HEK293T (cell line): ENCODE data around the gene TMEM219.

ENCODE experiments used
- CTCF ChIA-PET: fragments of 350-600 bp; formaldehyde crosslinking; extraction: SDS; loops from one replicate; lab custom pipeline; 2021; ENCODE audit warnings: antibody characterized with exemption, inconsistent platforms; lab: Yijun Ruan, JAX
- POLR2A ChIA-PET: fragments of 350-600 bp; formaldehyde crosslinking; extraction: SDS; loops from one replicate; lab custom pipeline; 2020; ENCODE audit warnings: antibody characterized with exemption, inconsistent platforms; lab: Yijun Ruan, JAX
- DNase-seq: peaks from one replicate; pipeline ENCODE4 v3.0.0; 2012; ENCODE audit warnings: mixed read lengths; ENCODE audit errors: extremely low spot score
- ARNT ChIP-seq: fragments of 450-650 bp; IDR thresholded peaks from 2 replicates; pipeline ENCODE4 v1.6.1; 2017; ENCODE audit warnings: mild to moderate bottlenecking
- BHLHE40 ChIP-seq: fragments of 450-650 bp; IDR thresholded peaks from 2 replicates; pipeline ENCODE4 v1.6.1; 2016; ENCODE audit warnings: mild to moderate bottlenecking, moderate library complexity, borderline replicate concordance
- CTBP1 ChIP-seq: fragments of 450-650 bp; IDR thresholded peaks from 2 replicates; pipeline ENCODE4 v1.6.1; 2016; ENCODE audit warnings: borderline replicate concordance
- ELF4 ChIP-seq: fragments of 450-650 bp; IDR thresholded peaks from 2 replicates; pipeline ENCODE4 v1.6.1; 2017; ENCODE audit warnings: antibody characterized with exemption
- FOXA1 ChIP-seq: fragments of 450-650 bp; IDR thresholded peaks from 2 replicates; pipeline ENCODE4 v1.6.1; 2016; ENCODE audit warnings: mild to moderate bottlenecking
- FOXK2 ChIP-seq: fragments of 450-650 bp; IDR thresholded peaks from 2 replicates; pipeline ENCODE4 v1.6.1; 2016; ENCODE audit warnings: mild to moderate bottlenecking
- FOXM1 ChIP-seq: fragments of 450-650 bp; IDR thresholded peaks from 2 replicates; pipeline ENCODE4 v1.6.1; 2017; ENCODE audit warnings: mild to moderate bottlenecking, borderline replicate concordance
- HDGF ChIP-seq: fragments of 450-650 bp; IDR thresholded peaks from 2 replicates; pipeline ENCODE4 v1.6.1; 2017; ENCODE audit warnings: antibody characterized with exemption, borderline replicate concordance
- L3MBTL2 ChIP-seq: fragments of 450-650 bp; conservative IDR thresholded peaks from 2 replicates; pipeline ENCODE4 v1.6.1; 2016; ENCODE audit warnings: mild to moderate bottlenecking
- LEF1 ChIP-seq: fragments of 450-650 bp; IDR thresholded peaks from 2 replicates; pipeline ENCODE4 v1.6.1; 2017; ENCODE audit warnings: mild to moderate bottlenecking, borderline replicate concordance
- NFRKB ChIP-seq: fragments of 450-650 bp; IDR thresholded peaks from 2 replicates; pipeline ENCODE4 v1.6.1; 2016; ENCODE audit warnings: mild to moderate bottlenecking, moderate library complexity
- SP1 ChIP-seq: fragments of 450-650 bp; IDR thresholded peaks from 2 replicates; pipeline ENCODE4 v1.6.1; 2017
- SUZ12 ChIP-seq: fragments of 450-650 bp; IDR thresholded peaks from 2 replicates; pipeline ENCODE4 v1.6.1; 2016; ENCODE audit warnings: mild to moderate bottlenecking
- TARDBP ChIP-seq: fragments of 450-650 bp; IDR thresholded peaks from 2 replicates; pipeline ENCODE4 v1.6.1; 2016
- ZNF384 ChIP-seq: fragments of 450-650 bp; IDR thresholded peaks from 2 replicates; pipeline ENCODE4 v1.6.1; 2016
- TF ChIP-seq, protein P1 (sequence below): fragments of 450-650 bp; IDR thresholded peaks from 2 replicates; pipeline ENCODE4 v1.6.1; 2016

TMEM219 gene

DNA sequence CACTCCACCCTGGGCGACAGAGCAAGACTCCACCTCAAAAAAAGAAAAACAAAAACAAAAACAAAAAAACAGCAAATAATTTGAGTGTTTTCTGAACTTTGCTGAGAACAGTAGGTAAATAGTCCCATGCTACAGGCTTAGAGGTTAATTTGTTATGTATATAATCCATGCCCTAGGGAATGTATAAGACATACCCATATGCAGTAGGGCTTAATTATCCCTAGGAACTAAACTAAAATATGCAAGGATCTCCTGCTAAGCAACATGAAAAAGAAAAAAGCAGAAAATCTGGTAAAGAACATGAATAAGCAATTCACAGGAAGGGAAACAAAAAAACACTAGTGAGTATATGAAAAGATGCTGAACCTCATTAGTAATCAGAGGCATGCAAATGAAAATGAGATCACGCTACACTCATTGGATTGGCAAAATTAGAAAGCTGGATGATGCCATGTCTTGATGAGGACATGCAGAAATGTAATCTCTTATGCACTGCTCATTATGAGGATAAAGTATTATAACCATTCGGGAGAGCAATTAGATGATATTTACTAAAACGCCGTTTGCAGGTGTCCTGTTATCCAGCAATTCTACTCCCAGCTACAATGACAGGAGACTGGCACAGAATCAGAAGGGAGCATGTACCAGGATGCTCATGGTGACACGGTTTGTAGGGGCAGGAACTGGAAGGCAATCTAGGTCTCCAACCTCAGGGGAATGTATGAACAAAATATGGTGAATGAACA, 41.4 kb upstream of the TMEM219 start:
- no peak for DNase-seq
- no peak for TF ChIP-seq TARDBP
- TF ChIP-seq NFRKB = no peak
- no peak for TF ChIP-seq LEF1
- TF ChIP-seq CTBP1 = no peak
- no peak for TF ChIP-seq FOXA1
- TF ChIP-seq HDGF = no peak
- no peak for TF ChIP-seq ZNF384
- no peak for TF ChIP-seq FOXK2
- no peak for TF ChIP-seq ARNT
- TF ChIP-seq SP1 = no peak
- no peak for TF ChIP-seq L3MBTL2
- TF ChIP-seq ELF4 = no peak
- POLR2A ChIA-PET = interaction anchor here (0.6 to 1.4 kb wide), 3 partner anchors 9 to 75 kb away, joined by 3 read pairs; partner anchors contain the start of genes HIRIP3 and INO80E
- CTCF ChIA-PET = no interaction called here

DNA sequence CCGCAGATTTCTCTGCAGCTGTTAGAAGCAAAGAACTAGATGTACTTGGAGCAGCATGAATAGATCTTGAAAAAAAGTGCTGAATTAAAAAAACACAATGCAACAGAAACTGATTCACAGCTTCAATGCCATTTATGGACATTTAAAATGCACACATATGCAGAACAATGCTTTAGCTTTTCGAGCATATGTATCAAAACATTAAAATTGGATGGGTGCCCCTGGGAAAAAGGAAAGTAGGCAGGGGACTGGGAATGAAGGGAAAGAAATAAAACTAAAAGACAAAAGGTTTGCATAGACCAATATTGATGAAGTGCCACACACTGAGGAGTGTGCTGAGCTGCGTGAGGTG, 40.9 kb upstream of the TMEM219 start:
- no peak for DNase-seq
- TF ChIP-seq, protein P1, sequence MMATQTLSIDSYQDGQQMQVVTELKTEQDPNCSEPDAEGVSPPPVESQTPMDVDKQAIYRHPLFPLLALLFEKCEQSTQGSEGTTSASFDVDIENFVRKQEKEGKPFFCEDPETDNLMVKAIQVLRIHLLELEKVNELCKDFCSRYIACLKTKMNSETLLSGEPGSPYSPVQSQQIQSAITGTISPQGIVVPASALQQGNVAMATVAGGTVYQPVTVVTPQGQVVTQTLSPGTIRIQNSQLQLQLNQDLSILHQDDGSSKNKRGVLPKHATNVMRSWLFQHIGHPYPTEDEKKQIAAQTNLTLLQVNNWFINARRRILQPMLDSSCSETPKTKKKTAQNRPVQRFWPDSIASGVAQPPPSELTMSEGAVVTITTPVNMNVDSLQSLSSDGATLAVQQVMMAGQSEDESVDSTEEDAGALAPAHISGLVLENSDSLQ = no peak
- TF ChIP-seq ELF4 (no peak), ARNT (no peak), FOXK2 (no peak), L3MBTL2 (no peak), FOXM1 (no peak), SP1 (no peak), SUZ12 (no peak), NFRKB (no peak), TARDBP (no peak), LEF1 (no peak), CTBP1 (no peak)
- ChIA-PET CTCF (no interaction called here), POLR2A (interaction anchor here (0.6 to 1.4 kb wide), 3 partner anchors 9 to 75 kb away, joined by 3 read pairs; partner anchors contain the start of genes HIRIP3 and INO80E)

DNA sequence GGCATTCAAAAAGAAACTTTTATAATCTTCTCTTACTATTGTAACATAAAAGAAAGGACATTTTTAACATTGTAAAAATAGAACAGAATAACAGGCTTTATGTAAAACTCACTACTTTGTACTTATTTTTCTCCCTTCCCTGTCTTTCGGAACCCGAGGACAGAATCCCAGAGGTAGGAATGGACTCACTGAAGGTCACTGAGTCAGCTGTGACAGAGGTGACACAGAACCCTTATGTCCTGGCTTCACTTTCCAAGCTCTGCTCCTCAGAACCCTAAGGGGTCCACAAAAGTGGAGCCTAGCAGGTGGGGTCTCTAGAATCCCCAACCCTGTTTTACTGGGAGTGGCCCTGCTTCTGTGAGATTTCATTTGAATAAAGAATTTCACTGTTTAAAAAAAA, 39.6 kb upstream of the TMEM219 start:
- no peak for DNase-seq
- ChIA-PET CTCF (interaction anchor here (0.9 kb wide), 1 partner anchor 21 kb away, joined by 3 read pairs; no protein-coding TSS in a partner anchor), POLR2A (interaction anchor here (1.9 kb wide), 1 partner anchor 39 kb away, joined by 6 read pairs; the partner anchor contains the start of gene TMEM219)
- TF ChIP-seq ELF4 = no peak
- no peak for TF ChIP-seq FOXM1
- TF ChIP-seq TARDBP = no peak
- no peak for TF ChIP-seq FOXA1
- TF ChIP-seq FOXK2 = no peak
- TF ChIP-seq ZNF384 = no peak
- no peak for TF ChIP-seq SP1
- no peak for TF ChIP-seq ARNT
- TF ChIP-seq CTBP1 = no peak
- no peak for TF ChIP-seq LEF1
- no peak for TF ChIP-seq NFRKB
- no peak for TF ChIP-seq L3MBTL2
- TF ChIP-seq SUZ12 = no peak
- TF ChIP-seq HDGF = no peak
- no peak for TF ChIP-seq BHLHE40

DNA sequence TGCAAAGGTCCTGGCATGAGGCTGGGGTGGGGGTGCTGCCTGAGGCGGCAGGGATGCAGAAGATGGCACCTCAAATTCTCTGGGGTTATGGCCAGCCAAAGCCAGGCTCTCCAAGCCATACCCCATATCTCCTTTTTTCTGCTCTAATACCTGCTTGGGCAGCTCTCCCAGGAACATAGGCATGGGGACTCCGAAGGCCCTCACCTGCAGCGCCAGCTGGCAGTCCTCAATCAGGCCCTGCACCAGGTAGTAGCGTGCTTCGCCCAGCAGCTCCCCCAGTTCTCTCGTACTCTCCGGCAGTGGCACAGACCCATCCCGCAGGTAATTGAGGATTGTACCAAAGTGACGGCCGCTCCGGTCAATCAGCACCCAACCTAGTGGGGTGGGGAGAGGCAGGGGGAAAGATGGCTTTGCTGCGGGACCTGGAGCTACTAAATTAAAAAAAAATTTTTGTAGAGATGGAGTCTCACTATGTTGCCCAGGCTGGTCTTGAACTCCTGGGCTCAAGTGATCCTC, 38.8 kb upstream of the TMEM219 start:
- POLR2A ChIA-PET = interaction anchor here (1.9 kb wide), 1 partner anchor 39 kb away, joined by 6 read pairs; the partner anchor contains the start of gene TMEM219
- no peak for TF ChIP-seq HDGF
- CTCF ChIA-PET = interaction anchor here (0.9 kb wide), 1 partner anchor 20 kb away, joined by 3 read pairs; no protein-coding TSS in a partner anchor
- no peak for DNase-seq

DNA sequence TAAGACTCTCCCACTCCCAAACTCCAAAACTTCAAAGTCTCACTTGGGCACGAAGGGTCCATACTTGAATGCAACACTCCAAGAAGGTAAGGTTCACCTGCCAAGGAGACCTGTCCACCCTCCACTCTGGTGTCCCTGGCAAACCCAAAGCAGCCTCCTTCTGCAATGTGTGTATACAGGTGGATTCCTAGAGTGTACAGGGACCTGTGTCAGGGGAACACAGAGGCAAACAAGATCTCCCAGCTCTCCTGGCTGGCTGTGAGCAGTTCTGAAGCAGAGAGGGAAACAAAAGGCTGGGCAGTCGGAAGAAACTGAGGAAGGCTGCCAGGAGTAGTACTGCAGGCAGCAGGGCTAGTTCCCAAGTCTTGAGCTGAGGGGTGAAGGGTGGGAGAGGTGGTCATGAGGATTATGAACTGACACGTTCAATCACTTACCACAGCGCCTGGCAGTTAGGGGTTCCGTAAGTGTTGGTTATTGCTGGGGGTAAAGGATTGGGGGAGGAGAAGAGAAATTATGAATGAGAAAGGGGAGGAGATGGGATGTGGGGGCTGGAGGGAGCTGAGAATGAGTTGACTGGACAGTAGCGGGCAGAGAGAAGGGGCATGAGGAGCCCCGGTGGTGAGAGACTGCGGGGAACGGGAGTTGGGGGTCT, 36.6 kb upstream of the TMEM219 start:
- TF ChIP-seq FOXA1 (no peak), L3MBTL2 (peak; percentile 27), LEF1 (no peak), CTBP1 (no peak)
- POLR2A ChIA-PET = interaction anchor here (1.0 to 5.0 kb wide), 26 partner anchors 9 to 119 kb away, joined by 3 to 76 read pairs (median 8); partner anchors contain the start of genes ASPHD1, CDIPT, HIRIP3 and INO80E
- no peak for DNase-seq
- CTCF ChIA-PET = interaction anchor here (1.0 to 1.8 kb wide), 4 partner anchors 11 to 108 kb away, joined by 3 to 5 read pairs (median 3); partner anchors contain the start of gene TMEM219

DNA sequence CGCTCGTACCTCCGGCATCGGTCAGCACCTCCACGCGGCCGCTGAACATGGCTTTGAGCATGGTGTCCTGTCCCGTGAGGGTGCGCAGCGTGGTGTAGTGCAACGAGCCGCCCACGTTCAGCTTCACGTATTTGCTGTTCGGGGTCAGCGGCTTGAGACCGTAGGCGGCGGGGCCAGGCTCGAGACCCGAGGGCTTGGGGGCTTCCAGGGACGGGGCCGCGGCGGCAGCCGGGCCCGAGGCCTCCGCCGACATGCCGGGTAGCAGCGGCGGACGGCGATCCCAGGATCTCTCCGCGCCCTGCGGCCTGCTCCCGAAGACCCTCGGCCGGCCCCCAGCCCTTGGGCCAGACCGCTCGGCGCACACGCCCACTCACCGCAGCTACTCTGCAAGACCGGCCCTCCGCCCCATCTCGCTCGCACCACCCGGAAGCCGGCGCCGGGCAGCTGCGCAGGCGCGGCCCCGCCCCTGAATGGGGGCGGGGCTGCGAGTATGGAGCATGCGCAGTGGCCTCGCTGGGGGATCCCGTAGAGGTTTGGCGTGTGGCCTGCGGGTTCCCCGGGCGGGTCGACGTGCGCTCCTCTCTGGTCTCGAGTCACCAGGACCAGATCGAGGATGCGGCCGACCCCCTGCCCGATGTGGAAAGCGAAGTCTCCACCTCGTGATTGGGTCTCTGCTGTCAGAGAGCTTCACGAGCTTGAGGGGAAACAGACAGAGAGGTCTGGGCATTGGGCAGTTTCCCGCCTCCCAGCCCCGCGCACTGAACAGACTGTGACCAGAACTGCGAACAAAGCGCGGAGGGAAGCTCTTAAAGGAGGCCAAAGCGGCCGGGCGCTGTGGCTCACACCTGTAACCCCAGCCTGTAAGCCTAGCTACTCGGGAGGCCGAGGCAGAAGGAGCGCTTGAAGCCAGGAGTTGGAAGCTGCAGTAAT, 35.8 kb upstream of the TMEM219 start, which contains the start of gene KCTD13:
TSS of gene KCTD13 (minus strand) at position 446 of the 930 bp plus-strand sequence. CDS start at position 253, 193 bp downstream.
- TF ChIP-seq ELF4 (peak; percentile 40), FOXA1 (no peak), TARDBP (no peak), L3MBTL2 (peak; percentile 97)
- CTCF ChIA-PET = interaction anchor here (0.6 to 1.8 kb wide), 7 partner anchors 10 to 226 kb away, joined by 3 to 5 read pairs (median 3); partner anchors contain the start of gene TMEM219
- DNase-seq = peak; percentile 100
- POLR2A ChIA-PET = interaction anchor here (0.7 to 5.0 kb wide), 32 partner anchors 9 to 166 kb away, joined by 3 to 76 read pairs (median 8); partner anchors contain the start of genes ASPHD1, CDIPT, HIRIP3 and INO80E
